ENCODE measurements around the gene CDH1.
"Not testable (repeated sequence)": the region's sequence is repeated elsewhere in the genome, so short reads cannot be mapped to it uniquely, and the experiment has no call there.

The CDH1 gene

DNA sequence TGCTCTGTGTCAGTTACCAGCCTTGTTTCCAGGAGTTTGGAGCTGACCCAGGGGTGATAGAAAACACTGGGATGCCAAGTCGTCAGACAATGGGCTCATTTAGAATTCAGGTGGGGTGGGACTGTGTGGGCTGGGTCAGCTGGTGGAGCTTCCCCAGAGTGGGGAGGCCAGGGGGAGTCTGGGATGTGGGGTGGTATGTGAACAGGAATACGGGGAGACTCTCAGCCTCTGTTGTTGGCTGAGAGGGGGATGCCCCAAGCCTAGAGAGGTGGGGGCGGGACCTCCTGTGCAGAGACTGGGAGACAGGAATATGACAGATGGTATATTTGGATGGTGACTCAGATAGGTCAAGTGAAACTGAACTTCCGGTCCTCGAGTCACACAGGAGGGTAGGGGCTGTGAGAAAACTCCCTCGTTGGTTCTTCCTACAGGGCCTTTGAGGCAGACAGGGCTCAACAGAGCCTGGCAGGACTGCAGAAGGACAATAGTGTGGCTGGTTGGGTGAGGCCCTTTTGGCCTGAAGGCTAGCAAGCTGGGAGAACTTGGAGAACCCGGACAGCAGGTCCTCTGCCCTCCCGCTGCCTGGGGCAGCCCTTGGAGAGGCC lies 23.7 kb downstream of the CDH1 start:
- no peak for DNase-seq (ENCODE audit: low read depth in 2 of 2)

DNA sequence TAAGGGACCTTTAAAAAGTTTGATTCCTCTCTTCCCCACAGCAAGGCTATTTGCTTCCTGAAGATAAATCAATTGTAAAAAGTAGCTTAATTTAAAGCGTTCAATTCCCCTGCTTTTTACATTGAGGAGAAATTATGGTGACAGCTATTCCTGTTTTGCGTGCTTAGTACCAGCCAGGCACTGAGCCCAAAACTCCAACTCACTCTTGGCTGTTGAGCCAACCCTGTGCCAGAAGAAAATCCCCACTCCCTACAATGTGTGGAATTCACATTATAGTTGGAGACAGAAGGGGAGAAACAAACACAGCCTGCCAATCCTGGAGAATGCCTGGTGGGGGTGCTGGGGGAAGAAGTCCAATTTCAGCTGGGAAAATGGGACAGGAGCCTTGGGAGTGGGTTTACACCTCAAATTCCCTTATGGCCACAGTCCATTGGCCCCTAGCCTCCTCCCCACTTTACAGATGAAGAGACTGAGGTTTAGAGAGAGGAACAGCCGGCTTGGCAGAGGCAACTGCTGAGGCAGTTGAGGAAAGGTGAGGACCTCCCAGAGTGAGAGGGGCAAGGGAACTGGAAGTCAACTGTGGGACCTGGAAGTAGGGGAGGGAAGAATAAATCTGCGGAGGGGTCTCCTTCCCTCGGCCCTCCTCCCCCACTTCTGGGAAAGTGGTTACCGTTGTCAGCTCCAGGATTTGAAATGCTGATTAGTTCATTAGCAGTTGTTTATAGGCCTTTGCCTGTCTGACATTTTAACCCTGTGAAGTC lies 26.1 kb downstream of the CDH1 start:
- no peak for DNase-seq (ENCODE audit: low read depth in 2 of 2)

DNA sequence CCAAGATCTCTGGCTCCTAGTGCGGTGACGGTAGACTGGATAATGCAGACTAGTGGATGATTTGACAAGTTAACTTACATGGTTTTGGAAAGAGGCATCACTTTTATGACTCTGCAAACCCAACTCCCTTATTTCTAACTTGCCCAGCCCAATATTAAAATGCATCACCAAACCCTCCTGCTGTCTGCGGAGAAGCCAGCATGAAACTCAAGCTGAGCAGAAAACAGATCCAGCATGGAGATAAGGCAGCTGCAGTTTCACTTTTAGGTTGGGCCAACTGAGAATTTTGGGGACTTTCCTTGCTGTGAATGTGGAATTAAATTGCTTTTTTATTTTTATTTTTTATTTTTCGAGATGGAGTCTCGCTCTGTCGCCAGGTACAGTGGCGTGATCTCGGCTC lies 27.8 kb downstream of the CDH1 start:
- peak in 1 of 2 donors; percentile 10 for DNase-seq (ENCODE audit: low read depth in 2 of 2)

DNA sequence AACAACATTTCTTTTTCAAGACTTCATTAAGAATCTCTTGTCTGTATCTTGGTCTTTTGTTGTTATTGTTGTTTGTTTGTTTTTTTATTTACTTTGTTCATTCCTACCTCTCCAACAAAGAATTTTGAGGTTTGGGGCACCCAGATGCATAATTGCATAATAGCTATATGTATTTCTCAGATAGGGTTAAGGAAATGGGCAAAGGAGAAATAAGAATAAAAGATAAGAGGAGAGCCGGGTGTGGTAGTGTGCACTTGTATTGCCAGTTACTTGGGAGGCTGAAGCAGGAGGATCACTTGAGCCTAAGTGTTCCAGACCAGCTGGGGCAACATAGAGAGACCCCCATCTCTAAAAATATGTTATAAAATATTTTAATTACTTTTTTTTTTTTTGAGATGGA lies 30.5 kb downstream of the CDH1 start:
- DNase-seq (ENCODE audit: low read depth in 2 of 2) = no peak

DNA sequence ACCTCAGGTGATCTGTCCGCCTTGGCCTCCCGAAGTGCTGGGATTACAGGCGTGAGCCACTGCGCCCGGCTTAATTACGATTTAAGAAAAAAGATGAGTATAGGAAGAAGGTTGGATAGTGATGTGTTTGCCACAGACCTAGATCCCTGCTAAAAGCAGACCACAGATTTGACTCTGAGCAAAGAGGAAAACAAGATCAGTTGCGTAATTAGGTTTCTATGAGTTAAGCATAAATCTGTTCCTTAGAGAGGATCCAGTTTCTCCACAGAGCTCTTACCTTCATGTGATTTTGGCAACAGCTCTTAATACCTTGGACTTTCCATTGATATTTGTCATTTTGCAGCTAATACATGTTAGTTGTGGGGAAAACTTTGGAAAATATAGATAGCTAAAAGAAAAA lies 31.1 kb downstream of the CDH1 start:
- DNase-seq (ENCODE audit: low read depth in 2 of 2) = no peak

DNA sequence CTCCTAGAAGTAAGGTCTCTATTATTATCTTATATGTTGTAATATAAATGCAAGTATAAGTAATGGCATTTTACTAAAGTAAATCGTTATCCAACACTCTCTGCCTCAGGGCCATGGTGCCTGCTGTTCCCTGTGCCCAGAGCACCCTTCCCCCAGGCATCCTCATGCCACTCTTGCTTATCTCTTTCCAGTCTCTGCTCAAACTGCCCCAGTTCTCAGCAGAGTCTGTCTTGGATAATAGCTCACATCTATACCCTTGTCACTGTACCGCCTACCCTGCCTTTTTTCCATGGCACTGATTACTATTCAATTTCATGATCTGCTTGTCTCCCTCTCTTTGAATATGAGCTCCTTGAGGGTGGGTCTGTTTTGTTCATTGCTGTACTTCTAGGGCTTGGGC lies 31.7 kb downstream of the CDH1 start:
- DNase-seq (ENCODE audit: low read depth in 2 of 2) = no peak

DNA sequence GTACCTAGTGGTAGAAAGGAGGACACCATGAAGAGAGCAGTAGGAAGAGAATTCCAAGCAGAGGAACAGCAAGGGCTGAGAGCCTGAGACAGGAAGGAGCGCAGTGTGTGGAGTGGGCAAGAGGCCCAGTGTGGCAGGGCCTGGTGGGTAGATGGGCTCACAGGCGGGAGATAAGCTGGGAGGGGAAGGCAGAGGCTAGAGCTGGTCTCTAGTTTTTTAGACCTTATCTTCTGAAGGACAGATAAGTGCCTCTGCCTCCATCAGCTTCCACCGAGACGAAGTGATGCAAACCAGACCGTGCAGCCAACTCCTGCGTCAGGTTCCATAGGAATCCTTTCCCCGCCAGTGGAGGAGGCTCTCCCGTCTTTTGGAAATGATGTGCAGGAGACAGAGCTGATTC lies 33.6 kb downstream of the CDH1 start:
- no peak for DNase-seq (ENCODE audit: low read depth in 2 of 2)

DNA sequence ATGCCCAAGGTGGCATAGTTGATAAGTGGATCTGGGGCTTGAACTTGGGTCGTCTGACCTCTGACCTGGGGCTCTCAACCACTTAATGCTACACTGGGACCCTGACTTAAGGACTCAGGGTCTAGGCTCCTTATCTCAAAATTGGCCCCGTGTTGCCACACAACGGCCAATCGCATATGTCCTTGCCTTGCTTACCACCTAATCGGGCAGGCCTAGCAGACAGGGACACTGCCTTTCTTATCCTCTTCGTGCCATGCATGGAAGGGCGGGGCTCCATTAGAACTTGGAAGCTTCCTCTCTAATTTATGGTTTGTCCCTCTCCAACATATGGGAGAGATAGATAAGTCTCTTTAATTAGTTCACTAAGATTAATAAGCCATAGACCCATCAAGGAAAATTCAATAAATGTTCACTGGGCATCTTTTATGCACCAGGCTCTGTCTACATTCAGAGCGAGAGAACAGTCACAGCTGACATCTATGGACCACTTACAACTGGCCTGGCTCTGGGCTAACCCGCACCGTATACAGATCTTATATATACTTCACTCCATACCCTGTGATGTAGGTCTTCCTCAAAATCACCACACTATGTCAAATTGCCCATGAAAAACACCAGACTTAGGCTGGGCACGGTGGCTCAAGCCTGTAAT lies 35.1 kb downstream of the CDH1 start:
- no peak for DNase-seq (ENCODE audit: low read depth in 2 of 2)

DNA sequence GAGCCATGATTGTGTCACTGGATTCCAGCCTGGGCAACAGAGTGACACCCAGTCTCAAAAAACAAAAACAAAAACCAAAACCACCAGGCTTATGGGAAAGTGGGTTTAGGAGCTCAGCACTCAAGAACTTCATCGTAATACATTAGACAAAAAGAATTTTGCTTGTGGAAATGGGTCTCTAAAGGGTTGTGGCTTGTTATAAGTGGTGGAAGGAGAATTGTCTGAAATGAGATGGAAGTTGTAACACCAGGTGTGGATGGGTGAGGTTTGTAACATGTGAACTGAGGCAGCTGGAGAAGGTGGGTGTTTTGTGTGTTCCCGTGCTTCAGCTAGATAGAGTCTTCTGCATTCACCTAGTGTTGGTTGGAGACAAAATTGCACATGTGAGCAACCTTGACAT lies 35.8 kb downstream of the CDH1 start:
- no peak for DNase-seq (ENCODE audit: low read depth in 2 of 2)

DNA sequence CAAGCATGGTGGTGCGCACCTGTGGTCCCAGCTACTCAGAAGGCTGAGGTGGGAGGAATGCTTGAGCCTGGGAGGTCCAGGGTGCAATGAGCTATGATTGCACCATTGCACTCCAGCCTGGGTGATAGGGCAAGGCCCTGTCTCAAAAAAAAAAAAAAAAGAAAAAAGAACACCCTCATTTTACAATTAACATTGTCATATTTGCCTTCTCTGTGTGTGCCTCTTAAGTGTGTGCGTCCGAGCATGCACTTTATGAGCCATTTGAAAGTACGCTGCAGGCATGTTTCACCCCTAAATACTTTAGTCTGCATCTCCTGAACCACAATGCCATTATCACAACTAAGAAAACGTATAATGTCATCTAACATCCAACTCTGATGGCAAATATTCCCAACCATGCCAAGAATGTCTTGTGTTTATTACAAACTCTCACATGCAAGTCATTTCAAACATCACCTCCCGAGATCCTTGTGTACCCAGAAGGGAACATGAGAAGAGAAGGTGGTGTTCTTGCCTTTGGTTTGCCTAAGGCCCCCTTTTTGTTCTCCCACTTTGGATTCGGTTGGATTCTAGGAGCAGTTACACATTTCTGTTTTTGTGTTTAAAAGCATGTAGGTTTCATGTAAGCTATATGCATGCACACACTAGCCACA lies 38.0 kb downstream of the CDH1 start:
- no peak for DNase-seq (ENCODE audit: low read depth in 2 of 2)

DNA sequence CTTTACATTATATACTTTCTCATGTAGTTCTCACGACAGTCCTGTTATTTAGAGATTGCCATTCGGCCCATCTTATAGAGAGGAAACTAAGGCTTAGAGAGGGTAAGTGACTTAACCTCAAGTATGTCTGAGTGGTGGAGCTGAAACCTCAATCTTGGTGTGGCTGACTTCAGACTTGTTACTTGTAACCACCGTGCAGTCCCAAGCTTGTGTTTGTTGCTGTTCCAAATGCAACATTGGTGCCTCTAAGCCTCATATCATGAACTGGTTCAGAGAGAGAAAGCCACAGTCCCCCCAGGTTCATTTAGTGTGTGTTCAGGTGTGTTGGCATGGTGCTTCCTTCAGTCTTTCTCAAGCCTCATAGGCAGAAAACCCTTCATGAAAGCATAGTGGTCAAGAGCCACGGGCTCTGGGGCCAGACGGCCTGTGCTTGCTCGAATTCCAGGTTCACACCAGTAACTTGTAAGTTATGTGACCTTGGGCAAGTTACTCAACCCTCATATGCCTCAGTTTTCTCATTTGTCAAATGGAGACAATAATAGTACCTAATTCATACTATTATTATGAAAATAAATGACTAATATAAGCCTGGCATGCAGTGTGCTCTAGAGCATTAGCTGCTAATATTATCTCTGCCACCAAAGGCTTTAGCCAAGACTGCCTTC lies 39.9 kb downstream of the CDH1 start:
- no peak for DNase-seq (ENCODE audit: low read depth in 2 of 2)

DNA sequence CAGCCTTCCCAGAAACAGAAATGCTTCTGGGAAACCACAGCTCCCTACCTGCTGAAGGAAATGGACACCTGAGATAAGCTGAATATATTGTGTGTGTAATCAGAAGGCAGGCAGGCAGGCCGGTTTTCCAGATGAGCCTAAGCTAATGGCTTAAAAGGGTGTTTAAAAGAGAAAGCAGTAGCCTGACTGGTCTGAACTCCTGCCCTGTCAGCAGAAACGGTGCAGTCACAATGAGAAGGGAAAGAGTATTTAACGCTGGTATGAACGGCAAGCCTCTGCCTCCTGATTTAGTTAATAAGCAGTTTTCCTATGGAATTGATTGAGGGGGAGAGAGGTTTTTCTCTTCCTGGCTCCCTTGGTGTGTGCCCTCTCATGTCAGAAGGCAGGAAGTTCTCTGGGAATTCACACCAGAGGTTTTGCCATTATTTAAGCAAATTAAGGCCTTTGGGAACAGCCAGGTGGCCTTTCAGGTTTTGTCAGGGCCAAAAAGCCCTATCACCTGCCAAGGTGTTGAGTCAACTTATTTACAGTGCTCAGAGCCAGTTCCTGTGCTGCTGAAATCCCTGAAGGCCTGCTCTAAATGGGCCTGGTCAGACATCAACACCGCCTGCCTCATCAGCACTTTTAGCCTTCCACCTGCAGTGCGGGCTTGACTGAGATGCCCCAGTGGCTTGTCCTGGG lies 41.6 kb downstream of the CDH1 start:
- no peak for DNase-seq (ENCODE audit: low read depth in 2 of 2)

DNA sequence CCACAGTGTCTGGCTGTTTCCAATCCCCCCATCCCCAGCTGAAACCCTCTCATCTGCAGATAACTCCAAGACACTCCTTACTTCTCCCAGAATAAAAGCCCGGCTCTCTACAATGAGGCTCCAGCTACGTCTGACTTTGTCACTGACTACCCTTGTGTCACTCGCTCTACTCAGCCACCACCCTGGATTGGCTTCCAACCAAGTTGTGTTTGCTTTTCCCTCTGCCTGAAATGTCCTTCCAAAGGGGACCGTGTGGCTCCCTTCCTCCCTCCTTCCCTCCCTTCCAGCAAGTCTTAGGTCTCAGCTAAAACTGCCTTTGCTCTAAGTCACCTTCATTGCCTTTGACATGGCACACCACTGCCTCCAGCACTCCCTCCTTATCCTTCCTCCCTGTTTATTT lies 42.8 kb downstream of the CDH1 start:
- DNase-seq (ENCODE audit: low read depth in 2 of 2) = no peak

DNA sequence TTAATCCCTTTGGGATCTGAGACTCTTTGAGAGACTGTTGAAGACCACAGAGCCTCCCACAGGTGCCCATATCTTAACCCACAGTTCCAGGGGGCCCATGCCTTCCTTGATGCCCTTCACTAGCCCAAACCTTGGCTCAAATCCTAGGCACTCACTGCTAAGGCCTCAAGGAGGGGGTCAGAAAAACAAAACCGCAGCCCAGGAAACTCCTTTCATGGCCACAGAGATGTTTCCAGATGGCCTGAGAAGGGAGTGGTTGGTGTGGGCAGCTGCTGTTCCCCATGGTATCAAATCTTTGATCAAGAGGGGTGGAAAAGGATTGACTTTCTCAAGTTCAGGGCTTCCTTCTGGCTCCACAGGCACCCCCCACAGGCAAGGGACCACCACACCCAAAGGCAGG lies 44.7 kb downstream of the CDH1 start:
- no peak for DNase-seq (ENCODE audit: low read depth in 2 of 2)

DNA sequence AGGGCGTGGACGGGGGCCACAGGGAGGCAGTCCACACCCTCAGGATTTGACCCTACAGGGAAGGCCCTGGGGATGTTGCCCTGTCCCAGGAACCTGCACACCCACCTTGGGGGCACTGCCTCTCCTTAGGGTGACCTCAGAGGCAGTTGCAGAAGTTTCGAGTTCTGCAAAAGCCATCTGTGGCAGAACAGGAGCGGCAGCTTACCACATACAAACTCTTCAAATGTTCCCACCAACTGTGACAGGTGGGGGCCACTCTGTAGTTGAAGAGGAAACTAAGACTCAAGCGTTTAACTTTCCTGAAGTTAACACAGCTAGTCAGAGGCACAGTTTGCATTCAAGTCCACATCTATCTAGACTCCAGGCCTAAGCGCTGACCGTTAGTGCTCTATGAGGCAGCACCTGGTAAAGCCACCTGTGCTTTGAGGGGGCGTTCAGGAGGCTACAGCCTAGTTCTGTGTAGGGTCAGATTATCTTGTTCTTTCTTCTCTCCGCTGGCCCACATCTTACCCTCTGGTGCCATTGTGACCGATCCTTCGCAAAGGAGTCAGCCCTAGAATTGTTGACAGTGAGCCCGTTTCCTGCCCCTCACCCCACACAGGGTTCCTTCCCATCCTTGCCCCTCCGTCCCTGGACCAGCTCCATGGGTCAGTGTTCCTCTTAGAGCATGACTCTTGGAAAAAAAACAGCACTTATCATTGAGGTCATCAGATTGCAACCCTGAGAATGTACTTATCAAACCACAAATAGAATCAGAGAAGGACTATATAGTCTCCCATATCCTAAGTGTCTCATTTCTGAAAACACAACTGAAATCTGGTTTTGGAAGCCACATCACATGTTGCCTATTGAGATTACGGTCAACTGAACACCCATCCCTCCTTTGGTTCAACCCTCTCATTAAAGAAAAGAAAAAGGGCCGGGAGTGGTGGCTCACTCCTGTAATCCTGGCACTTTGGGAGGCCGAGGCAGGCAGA lies 45.4 kb downstream of the CDH1 start:
- no peak for DNase-seq (ENCODE audit: low read depth in 2 of 2)

DNA sequence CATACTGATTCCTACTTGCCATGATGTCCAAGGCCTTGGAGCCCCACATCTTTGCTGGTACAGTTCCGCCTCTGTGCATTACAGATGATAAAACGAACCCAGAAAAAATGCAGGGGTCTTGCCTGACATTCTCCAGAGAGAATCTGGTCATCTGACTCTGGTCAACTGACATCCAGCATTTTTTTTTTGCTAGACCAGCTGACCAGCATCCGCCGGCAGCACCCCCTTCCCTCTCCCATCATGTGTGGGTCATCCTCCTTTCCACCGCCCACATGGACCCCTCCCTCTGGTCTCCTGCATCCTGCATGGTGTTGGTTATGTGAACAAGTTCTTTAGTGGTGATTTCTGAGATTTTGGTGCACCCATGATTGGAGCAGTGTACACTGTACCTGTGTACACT lies 47.1 kb downstream of the CDH1 start:
- DNase-seq (ENCODE audit: low read depth in 2 of 2) = no peak

DNA sequence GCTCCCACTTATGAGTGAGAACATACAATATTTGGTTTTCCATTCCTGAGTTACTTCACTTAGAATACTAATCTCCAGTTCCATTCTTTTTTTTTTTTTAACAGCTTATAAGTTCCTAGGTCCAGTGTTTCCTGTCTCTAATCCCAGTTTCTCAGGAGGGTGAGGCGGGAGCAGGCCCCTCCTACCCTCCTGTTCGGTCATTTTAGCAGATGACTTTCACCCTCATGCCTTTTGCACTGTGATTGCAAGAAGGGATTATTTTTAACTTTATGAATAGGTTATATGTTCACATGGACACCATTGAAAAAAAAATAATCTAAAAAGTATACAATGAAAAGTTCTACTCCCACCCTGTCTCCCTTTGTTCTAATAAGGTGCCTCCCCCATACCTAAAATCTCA lies 47.6 kb downstream of the CDH1 start:
- DNase-seq (ENCODE audit: low read depth in 2 of 2) = no peak

DNA sequence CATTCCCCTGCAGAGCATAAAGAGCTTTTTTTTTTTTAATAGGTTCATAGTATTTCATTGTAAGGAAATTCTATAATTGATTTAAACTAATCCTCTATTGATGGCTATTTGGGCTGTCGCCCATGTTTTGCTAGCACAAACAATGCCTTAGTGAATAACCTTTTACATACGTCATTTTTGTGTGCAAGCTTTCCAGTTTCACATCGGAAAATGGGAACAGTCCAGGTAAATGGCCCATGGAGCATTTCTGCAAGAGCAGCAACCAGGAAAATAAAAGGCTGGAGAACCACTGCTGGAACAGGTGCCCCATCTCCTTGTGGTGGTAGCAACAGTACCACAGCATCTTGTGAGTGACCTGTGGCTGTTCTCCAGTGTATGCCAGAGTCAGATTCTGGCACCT lies 48.6 kb downstream of the CDH1 start:
- no peak for DNase-seq (ENCODE audit: low read depth in 2 of 2)

DNA sequence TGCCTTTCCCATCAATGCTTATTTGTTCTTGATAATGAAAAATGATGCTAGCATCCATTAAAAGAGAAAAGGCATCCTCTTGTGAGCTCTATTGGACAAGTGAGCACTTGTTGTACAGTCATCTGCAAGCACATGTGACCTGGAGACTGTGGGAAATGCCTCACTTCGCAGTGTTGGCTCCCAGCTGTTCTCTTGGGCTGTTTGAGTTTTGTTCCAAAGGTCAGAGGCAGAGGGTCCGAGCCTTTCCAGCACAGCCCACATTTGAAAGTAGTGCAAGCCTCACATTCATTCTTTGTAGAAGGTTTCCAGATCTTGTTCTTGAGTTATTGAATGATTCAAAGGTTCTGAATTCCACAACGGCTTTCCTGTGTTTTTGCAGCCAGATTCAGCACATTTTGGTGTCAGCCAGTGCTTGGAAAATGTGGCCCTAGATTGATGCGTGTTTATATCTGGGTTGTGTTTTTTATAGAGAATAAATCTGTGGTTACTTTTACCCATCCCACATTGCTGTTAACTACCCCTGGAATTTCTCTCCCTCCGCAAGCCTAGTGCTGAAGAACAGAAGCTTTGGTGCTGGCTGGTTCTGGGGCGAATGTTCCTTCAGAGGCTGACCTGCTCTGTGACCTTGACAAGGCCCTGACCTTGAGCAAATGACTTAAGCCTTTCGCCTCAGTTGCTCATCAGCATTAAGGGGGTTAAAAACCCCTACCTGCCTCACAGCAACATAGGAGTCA lies 49.8 kb downstream of the CDH1 start:
- DNase-seq (ENCODE audit: low read depth in 2 of 2) = no peak

DNA sequence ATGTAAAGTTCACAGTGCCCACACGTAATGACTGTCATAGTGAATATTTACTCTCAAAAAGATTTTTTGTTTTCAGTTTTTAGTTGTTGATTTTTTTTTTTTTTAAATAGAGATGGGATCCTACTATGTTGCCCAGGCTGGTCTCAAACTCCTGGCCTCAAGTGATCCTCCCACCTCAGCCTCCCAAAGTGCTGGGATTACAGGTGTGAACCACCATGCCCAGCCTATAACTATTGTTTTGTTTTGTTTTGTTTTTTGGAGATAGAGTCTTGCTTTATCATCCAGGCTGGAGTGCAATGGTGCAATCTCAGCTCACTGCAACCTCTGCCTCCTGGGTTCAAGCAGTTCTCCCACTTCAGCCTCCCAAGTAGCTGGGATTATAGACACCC lies 50.3 kb downstream of the CDH1 start:
- DNase-seq (ENCODE audit: low read depth in 2 of 2) = not testable (repeated sequence)
